HEK293T (cell line): ENCODE results near the gene GOLGA6L10.
"Not testable (repeated sequence)": the region's sequence is repeated elsewhere in the genome, so short reads cannot be mapped to it uniquely, and the experiment has no call there.

Source experiments
- CTCF ChIA-PET: fragments of 350-600 bp; formaldehyde crosslinking; extraction: SDS; loops from one replicate; lab custom pipeline; 2021; ENCODE audit warnings: antibody characterized with exemption, inconsistent platforms; lab: Yijun Ruan, JAX
- POLR2A ChIA-PET: fragments of 350-600 bp; formaldehyde crosslinking; extraction: SDS; loops from one replicate; lab custom pipeline; 2020; ENCODE audit warnings: antibody characterized with exemption, inconsistent platforms; lab: Yijun Ruan, JAX
- DNase-seq: peaks from one replicate; pipeline ENCODE4 v3.0.0; 2012; ENCODE audit warnings: mixed read lengths; ENCODE audit errors: extremely low spot score

The GOLGA6L10 gene

DNA sequence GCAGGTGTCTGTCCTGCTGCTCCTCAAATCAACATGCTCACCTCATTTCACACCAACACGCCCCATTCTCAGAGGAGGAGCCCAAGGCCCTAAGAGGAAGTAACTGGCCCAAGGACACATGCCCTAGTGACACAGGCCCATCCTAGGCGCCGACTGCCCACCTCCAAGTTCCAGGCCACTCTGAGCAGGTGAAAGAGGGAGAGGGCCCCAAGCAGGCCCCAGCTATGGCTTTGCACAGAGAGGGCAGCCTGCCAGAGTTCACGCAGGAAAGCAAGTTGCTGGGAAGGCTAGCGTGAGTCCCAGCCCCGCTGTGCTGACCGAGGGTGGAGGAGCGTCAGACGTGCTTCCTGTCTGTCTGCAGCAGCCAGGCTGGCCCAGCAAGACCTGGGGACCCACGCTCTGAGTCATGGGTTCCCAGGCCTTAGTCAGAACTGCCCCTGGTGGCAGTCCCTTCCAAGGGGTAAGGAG is 13.1 kb downstream of the GOLGA6L10 start:
- CTCF ChIA-PET, POLR2A ChIA-PET, DNase-seq: not testable (repeated sequence)

DNA sequence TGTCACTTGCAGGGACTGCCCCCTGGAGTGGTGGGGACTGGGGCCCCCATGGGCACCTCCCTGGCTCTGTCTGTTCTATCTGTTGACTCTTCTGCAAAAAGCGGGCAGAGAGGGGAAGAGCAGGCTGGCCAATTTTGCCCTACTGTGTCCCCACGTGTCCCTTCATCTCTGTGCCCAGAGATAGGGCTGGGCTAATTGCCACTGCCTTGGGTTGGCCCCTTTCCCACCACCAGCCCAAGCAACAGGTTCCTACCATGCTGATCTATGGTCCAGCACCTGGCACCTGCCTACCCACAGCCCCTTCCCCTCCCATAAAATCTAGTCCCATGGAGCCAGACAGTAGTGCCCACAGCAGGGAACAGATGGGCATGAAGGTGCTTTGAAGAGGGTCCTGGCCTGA is 14.3 kb downstream of the GOLGA6L10 start:
- CTCF ChIA-PET, POLR2A ChIA-PET, DNase-seq: not testable (repeated sequence)

DNA sequence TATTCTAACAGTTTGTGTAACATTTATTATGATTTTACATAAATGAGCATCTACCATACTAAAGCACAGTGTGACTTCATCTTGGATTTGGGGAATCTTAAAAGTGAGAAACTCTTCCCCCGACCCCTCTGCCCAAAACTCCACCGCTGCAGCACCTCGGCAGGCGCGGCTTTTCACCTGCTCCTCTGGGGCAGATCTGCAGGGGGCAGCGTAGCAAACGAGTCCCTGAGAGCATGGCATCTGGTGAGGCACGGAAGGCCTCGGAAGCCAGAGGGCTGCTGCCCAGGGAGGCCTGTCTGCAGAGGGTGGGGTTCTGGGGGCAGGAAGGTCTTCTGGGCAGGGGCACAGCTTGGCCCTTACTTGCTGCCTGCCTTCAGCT is 14.7 kb downstream of the GOLGA6L10 start:
- CTCF ChIA-PET, DNase-seq, POLR2A ChIA-PET: not testable (repeated sequence)

DNA sequence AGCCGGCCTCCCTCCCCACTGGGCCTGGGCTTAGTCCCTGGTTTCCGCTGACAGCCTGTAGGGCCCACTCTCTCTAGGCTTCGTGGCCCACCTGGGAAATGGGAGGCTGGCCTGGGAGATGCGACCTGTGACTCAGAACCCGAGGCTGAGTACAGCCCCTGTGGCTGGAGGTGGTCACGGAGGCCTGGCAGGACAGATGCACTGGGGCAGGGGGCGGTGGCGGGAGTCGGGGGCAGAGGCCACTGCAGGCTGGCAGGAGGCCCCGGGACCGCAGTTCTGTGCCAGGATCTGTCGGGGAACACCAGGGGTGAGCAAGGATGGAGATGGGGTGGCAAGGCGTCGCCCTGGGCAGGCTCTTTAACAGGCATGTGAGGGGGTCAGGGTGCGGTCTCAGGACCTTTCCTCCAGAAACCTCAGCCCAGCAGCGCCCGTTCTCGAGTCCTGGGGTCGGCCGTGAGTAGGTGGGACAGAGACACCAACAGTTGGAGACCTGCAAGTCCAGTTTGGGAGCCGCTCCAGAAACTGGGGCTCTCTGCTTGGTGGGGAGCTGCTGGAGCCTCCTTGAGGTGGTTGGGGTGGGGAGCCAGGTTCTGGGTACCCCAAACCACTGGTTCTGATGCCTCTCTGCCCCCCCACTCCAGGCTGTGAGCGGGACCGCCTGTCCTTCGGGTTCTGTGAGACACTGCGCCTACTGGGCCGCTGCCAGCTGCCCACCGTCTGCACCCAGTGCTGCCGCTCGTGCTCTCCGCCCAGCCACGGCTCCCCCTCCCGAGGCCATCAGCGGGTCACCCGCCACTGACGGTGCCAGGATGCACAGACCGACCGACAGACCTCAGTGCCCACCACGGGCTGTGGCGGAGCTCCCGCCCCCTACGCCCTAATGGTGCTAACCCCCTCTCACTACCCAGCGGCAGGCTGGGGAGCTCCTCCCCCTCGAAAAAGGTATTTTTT is 15.4 kb downstream of the GOLGA6L10 start:
- DNase-seq, POLR2A ChIA-PET, CTCF ChIA-PET: not testable (repeated sequence)

DNA sequence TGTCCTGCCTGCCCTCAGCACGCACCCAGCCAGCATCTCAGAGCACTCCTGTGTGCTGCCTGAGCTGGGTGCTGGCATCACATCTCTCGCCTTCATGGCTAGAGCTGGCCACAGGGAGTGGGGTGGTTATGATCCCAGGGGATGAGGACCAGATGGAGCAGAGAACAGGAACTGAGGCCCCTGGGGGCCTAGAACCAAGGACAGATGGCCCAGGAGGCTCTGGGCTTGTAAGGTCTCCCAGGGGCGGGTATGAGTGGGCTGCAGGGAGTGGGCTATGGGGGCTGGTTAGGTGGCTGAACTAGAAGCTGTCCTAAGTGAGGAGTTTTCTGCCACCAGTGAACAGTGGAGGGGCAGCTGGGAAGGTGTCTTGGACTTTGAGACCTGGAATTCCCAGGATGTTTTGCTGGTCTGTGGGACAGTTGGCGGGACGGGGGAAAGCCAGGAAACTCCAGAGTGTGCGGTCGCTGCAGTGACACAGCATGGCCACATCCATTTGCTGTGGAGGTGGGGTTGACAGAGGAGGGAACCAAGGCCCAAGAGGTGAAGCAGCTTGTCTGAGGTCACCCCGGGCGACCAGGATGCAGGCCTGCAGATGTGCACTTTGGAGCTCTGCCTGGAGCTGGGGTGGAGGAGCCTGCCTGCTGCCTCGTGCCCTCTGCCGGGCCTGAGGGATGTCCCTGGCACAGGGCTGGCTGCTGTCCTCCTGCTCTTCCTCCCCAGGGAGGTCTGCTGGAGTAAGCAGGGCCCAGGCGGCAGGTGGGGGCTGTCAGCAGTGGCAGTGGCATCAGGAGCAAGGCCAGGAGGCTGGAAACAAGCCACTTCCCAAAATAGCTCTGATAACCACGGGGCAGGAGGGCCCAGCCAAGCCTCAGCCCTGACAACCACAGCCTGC is 16.3 kb downstream of the GOLGA6L10 start:
- DNase-seq, POLR2A ChIA-PET, CTCF ChIA-PET: not testable (repeated sequence)

DNA sequence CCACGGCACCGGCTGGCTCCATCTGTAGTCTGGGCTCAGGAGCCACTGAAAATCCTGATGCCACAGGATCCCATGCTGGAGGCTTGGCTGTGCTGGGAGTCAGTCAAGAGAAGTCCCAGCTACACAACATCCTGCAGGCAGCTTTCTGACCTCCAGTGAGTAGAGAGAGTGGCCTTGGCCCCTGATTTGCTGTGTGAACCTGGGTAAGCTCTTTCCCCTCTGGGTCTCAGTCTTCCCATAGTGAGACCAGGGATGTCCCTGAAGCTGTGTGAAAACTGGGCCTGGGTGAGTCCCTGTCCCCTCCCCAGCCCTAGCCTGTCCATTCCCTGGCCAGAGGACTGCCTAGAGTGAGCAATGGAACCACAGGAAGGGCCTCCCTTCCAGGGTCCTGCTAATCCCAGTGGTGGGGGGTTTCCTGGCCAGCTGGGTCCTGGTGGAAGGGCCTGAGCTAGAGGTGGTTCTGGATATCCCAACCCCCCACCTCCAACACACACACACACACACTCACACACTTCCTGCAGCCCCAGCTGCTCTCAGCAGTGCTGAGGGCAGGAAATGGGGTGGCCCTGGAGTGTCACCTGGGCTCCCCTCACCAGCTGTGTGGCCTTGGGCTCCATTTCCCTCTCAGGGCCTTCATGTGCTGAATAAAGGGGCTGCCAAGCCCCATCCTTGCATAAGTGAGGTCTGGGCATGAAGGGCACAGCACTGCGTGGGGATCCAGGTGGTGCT is 17.5 kb downstream of the GOLGA6L10 start:
- CTCF ChIA-PET, POLR2A ChIA-PET: not testable (repeated sequence)

DNA sequence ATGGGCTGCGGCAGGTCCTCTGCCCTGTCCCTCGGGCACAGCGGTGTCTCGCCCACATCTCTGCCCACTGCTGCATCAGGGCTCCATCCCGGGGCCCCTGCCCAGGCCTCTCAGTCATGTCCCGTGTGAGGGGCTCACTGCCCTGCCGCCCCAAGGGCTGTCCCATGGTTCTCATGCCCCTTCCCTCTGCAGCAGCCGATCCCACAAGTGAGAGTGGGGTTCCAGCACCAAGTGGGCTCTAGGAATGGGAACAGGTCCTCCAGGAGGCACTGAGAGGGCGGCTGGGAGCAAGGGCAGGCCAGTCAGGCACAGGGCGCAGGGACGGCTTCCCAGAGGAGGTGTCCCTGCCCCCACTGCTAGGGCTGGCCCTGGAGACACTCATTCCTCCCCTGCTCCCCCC is 18.4 kb downstream of the GOLGA6L10 start:
- DNase-seq, POLR2A ChIA-PET, CTCF ChIA-PET: not testable (repeated sequence)

More for the DNA sequence above, 17.5 kb downstream of the GOLGA6L10 start:
- not testable (repeated sequence) for DNase-seq

DNA sequence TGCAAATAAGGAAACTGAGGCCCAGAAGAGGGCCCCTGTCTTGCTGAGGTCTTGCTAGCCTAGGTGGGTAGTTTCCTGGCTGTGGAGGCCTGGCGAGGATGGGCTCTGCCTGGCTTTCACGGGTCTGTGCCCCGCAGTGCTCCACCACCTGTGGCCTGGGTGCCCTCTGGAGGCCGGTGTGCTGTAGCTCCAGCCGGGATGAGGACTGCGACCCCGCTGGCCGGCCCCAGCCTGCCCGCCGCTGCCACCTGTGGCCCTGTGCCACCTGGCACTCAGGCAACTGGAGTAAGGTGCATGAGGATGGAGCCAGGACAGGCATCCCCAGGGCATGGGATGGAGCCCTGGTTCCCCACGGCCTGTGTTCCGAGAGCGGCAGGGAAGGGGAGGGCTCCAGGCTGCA is 20.2 kb downstream of the GOLGA6L10 start:
- CTCF ChIA-PET, DNase-seq, POLR2A ChIA-PET: not testable (repeated sequence)

DNA sequence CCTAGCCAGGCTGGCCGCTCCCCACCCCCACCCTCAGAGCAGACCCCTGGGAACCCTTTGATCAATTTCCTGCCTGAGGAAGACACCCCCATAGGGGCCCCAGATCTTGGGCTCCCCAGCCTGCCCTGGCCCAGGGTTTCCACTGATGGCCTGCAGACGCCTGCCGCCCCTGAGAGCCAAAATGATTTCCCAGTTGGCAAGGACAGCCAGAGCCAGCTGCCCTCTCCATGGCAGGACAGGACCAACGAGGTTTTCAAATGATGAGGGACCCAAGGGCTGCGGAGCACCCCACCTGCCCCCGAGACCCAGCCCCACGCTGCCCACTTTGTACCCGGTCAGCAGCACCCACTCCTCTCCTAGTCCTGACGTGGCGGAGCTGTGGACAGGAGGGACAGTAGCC is 21.9 kb downstream of the GOLGA6L10 start:
- DNase-seq, CTCF ChIA-PET, POLR2A ChIA-PET: not testable (repeated sequence)

DNA sequence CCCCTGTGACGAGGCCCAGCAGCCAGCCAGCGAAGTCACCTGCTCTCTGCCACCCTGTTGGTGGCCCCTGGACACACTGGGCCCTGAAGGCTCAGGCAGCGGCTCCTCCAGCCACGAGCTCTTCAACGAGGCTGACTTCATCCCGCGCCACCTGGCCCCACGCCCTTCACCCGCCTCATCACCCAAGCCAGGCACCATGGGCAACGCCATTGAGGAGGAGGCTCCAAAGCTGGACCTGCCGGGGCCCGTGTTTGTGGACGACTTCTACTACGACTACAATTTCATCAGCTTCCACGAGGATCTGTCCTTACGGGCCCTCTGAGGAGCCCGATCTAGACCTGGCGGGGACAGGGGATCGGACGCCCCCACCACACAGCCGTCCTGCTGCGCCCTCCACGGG is 22.4 kb downstream of the GOLGA6L10 start:
- CTCF ChIA-PET, DNase-seq, POLR2A ChIA-PET: not testable (repeated sequence)

DNA sequence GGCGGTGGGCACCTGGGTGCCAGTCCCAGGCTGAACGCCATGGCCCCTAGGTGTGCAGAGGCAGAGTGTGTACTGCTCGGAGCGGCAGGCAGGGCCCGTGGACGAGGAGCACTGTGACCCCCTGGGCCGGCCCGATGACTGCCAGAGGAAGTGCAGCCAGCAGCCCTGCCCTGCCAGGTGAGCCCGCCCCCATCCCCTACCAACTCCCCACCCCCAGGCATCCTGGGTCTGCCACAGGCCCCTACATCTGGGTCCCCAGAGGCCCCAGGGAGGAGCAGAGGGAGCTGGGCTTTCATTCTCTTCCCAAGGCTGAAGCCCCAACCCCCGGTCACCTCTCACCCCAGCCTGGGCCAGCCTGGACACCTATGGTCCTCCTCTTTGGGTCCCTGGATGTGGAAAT is 23.6 kb downstream of the GOLGA6L10 start:
- DNase-seq = not testable (repeated sequence)

DNA sequence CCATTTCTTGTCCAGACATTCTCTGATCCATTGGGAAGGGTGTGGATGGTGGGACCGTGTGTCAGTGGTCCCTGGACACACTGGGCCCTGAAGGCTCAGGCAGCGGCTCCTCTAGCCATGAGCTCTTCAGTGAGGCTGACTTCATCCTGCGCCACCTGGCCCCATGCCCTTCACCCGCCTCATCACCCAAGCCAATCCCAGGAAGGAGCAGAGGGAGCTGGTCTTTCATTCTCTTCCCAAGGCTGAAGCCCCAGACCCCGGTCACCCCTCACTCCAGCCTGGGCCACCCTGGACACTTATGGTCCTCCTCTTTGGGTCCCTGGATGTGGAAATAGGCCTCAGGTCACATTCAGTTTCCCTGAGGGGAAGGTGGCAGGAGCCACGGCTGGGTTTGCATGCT is 24.4 kb downstream of the GOLGA6L10 start:
- CTCF ChIA-PET, POLR2A ChIA-PET, DNase-seq: not testable (repeated sequence)

More for the DNA sequence above, 23.6 kb downstream of the GOLGA6L10 start:
- POLR2A ChIA-PET, CTCF ChIA-PET: not testable (repeated sequence)

DNA sequence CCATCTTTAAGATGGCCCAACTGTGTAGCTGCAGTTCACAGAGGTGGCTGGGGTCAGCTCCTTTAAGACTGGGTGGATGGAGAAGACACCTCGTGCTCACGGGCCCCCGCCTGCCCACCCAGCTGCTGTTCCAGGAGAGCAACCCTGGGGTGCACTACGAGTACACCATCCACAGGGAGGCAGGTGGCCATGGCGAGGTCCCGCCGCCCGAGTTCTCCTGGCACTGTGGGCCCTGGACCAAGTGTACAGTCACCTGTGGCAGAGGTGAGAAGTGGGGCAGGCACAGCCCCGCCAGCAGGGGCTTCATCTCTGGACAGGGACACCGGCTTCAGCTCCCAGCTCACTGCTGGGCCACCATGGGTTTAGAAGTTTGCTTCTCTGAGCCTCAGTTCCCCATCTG is 26.8 kb downstream of the GOLGA6L10 start:
- POLR2A ChIA-PET = not testable (repeated sequence)

DNA sequence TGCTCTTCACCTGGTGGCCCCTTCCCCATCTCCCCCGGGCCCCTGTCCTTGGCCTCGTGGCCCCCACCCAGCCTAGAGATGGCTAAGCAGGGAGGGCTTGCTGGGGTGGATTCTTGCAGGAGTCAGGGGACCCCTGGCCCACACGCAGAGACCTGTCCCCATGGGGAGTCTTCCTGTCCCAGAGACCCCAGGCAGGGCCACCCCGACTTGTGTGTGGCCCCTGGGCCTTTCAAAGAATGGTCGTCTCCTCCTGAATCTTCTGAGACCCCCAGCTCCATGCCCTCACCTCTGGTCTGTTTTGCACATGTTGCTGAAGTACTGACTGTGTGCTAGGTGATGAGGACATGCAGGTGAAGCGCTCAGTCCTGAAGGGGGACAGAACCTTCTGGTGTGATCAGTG is 28.4 kb downstream of the GOLGA6L10 start:
- POLR2A ChIA-PET, DNase-seq, CTCF ChIA-PET: not testable (repeated sequence)

More for the DNA sequence above, 26.8 kb downstream of the GOLGA6L10 start:
- DNase-seq, CTCF ChIA-PET: not testable (repeated sequence)

DNA sequence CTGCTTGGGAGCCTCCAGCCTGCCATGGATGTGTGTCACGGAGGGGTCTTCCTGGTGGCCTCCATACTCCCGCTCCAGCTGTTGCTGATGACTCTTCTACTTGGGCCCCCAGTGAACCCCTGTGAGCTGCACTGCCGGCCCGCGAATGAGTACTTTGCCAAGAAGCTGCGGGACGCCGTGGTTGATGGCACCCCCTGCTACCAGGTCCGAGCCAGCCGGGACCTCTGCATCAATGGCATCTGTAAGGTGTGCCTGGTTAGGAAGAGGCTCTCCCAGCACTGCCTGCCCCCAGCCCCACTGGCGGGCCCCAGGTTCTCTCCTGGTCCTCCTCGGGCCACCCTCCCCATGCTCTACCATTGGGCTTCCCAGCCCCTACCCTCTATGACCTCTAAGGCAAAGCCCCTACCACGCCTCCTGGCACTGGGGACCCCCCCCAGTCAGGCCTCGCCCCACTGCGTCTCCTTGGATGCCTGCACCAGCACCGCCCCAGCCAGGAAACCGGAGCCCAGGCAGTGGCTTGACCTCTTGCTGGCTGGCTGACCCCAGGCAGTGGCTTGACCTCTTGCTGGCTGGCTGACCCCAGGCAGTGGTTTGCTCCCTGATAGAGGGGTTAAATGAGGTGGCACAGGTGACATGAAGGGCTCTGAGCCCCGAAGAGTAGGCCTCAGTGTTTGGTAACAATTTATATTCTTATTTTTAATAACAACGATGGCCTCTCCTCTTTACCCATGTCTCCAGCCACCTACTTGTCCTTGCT is 29.6 kb downstream of the GOLGA6L10 start:
- DNase-seq, CTCF ChIA-PET, POLR2A ChIA-PET: not testable (repeated sequence)

DNA sequence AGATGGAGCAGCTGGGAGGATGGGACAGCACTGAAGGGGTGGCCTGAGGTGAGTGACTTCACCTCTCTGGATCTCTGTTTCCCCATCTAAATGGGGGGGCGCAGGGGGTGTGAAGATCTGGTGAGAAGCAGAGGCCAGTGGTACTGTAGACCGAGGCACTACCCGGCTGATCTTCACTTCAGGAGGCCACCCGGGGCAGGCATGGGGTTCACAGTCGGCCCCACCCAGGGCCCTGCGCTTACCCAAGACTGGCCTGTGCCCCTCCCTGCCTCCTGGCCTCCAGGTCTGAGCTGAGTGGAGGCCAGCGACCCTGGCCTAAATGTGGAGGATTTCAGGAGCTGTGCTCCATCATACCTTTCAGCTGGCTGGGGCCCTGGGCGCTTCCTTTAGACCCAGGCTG is 31.0 kb downstream of the GOLGA6L10 start:
- DNase-seq, CTCF ChIA-PET, POLR2A ChIA-PET: not testable (repeated sequence)

DNA sequence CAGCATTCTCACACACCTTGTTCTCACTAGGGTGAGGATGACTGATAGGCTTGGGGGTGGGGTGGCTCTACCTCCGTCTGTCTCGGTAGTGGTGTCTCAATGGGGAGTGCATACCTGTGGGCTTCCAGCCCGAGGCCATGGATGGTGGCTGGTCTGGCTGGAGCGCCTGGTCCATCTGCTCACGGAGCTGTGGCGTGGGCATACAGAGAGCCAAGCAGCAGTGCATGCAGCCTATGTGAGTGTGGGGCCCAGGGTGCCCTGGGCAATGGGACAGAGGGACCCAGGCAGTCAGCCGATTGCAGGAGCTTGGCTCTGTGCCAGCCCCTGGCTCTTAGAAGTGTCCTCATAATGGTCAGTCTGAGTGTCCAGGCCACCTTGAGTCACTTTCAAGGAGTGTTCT is 31.8 kb downstream of the GOLGA6L10 start:
- DNase-seq, CTCF ChIA-PET, POLR2A ChIA-PET: not testable (repeated sequence)
